ENCODE results near the gene RFX2. TPM values are rescaled to one million over a fixed set of nuclear protein-coding genes. Genes with fewer than 3 reads are reported as not detected.

Gene RFX2
- total RNA-seq, 4 donors from 2014 or later = 25.5 to 49.9 (median 32.8) TPM

GRCh38 chr19:6078068-6078467 lies 32.2 kb downstream of the RFX2 start:
- peak overlapping the region; percentile 88 to 94 (median 92) for H3K27ac ChIP-seq (replicated peaks in 1 of 4)
- H3K4me1 ChIP-seq = peaks cover 11 to 92% (median 76%) of the 10 kb centered on the region in 4 donors
- H3K4me3 ChIP-seq = no peak overlapping the region
- intact Hi-C loops (cut with DNase I) = no loop called here
- 88% methylated on average over 4 of the region's 4 CpGs for WGBS
- H3K9me3 ChIP-seq = no peaks in the 10 kb centered on the region
- no peak for TF ChIP-seq POLR2AphosphoS5 (IDR thresholded peaks at IDR 0.05)
- TF ChIP-seq POLR2A (IDR thresholded peaks at IDR 0.05; ENCODE audit: low read depth) = no peak
- no peak for TF ChIP-seq CTCF (IDR thresholded peaks at IDR 0.05)
- no peak for TF ChIP-seq EP300 (IDR thresholded peaks at IDR 0.05)
- no peaks in the 10 kb centered on the region for H3K27me3 ChIP-seq
- no peak for DNase-seq (ENCODE audit: extremely low spot score)
- H3K36me3 ChIP-seq = no peaks in the 10 kb centered on the region

- peak overlapping the region; percentile 88 to 94 (median 92) for H3K27ac ChIP-seq (replicated peaks in 1 of 4)
- 47% methylated on average over 13 of the region's 13 CpGs for WGBS
- peaks cover 11 to 97% (median 84%) of the 10 kb centered on the region in 4 donors for H3K4me1 ChIP-seq
- H3K4me3 ChIP-seq = peak overlapping the region in 1 of 4 donors; percentile 24
- TF ChIP-seq POLR2AphosphoS5 (IDR thresholded peaks at IDR 0.05) = peak; percentile 14 to 72
- TF ChIP-seq EP300 (IDR thresholded peaks at IDR 0.05) = no peak
- TF ChIP-seq CTCF (IDR thresholded peaks at IDR 0.05) = no peak
- no peak for TF ChIP-seq POLR2A (IDR thresholded peaks at IDR 0.05; ENCODE audit: low read depth)
- DNase-seq (ENCODE audit: extremely low spot score) = no peak
- no peaks in the 10 kb centered on the region for H3K27me3 ChIP-seq
- intact Hi-C loops (cut with DNase I) = no loop called here
- H3K36me3 ChIP-seq = no peaks in the 10 kb centered on the region
- no peaks in the 10 kb centered on the region for H3K9me3 ChIP-seq
Observed at GRCh38 chr19:6076675-6077463, 33.4 kb downstream of the RFX2 start.

GRCh38 chr19:6076291-6076665 lies 34.0 kb downstream of the RFX2 start:
- Histone ChIP-seq H3K4me3 (peak overlapping the region in 1 of 4 donors; percentile 24), H3K36me3 (no peaks in the 10 kb centered on the region), H3K27me3 (no peaks in the 10 kb centered on the region), H3K4me1 (peaks cover 11 to 97% (median 88%) of the 10 kb centered on the region in 4 donors), H3K27ac (replicated peaks in 1 of 4) (peak overlapping the region; percentile 88 to 94 (median 92)), H3K9me3 (no peaks in the 10 kb centered on the region)
- intact Hi-C loops (cut with DNase I) = no loop called here
- no peak for TF ChIP-seq POLR2A (IDR thresholded peaks at IDR 0.05; ENCODE audit: low read depth)
- DNase-seq (ENCODE audit: extremely low spot score) = no peak
- WGBS = 87% methylated on average over 7 of the region's 7 CpGs

- Histone ChIP-seq H3K4me1 (peaks cover 11 to 95% (median 88%) of the 10 kb centered on the region in 4 donors), H3K27me3 (no peaks in the 10 kb centered on the region), H3K9me3 (no peaks in the 10 kb centered on the region), H3K36me3 (no peaks in the 10 kb centered on the region), H3K4me3 (no peak overlapping the region), H3K27ac (replicated peaks in 1 of 4) (peak overlapping the region; percentile 88 to 94 (median 92))
- TF ChIP-seq EP300 (IDR thresholded peaks at IDR 0.05) = no peak
- TF ChIP-seq POLR2A (IDR thresholded peaks at IDR 0.05; ENCODE audit: low read depth) = no peak
- TF ChIP-seq CTCF (IDR thresholded peaks at IDR 0.05) = no peak
- no peak for TF ChIP-seq POLR2AphosphoS5 (IDR thresholded peaks at IDR 0.05)
- WGBS = 68% methylated on average over 7 of the region's 7 CpGs
- intact Hi-C loops (cut with DNase I) = no loop called here
- DNase-seq (ENCODE audit: extremely low spot score) = peak; percentile 64
Observed at GRCh38 chr19:6074709-6075403, 35.4 kb downstream of the RFX2 start.
